ENCODE measurements around the gene POLR1G.

The POLR1G gene

DNA sequence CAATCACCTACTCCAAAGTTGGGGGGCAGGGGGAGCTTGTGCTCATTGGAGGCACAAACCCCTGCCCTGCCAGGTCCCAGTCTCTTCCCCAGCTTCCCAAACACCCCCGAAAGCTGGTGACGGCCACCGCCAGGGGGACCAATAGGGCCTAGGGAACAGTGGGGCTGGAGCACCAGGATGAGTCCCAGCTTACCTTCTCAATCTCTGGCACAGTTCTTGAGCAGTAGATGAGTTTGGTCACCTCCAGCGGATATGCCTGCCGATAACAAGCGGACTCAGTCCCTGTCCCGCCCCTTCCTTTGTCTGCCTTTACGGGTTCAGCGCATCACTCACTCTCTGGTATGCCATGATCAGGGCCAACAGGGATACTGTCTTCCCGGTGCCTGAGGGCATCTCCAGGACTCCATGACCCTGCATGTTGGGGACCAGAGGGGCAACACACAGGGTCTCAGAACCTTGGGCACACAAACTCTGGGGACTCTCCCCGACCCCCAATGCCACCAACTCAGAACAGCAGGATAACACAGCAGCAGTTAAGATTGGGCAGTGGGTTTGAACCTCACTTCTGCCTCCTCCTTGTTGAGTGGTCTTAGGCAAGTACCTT lies 37.6 kb upstream of the POLR1G start:
- Histone ChIP-seq H3K9me2 (replicated peaks; ENCODE audit: insufficient read depth, low read length) (no peaks in the 10 kb centered on the region), H3K9ac (ENCODE audit: low read length) (no peak overlapping the region), H3K4me3 (ENCODE audit: low read length) (no peak overlapping the region), H3K4me1 (ENCODE audit: low read length) (no peaks in the 10 kb centered on the region), H2AFZ (ENCODE audit: low read length) (no peak overlapping the region), H3K79me2 (ENCODE audit: low read length) (no peaks in the 10 kb centered on the region), H3F3A (ENCODE audit: insufficient read depth, low read length) (peaks cover 11% of the 10 kb centered on the region; the same call in 1 of the 2 replicates), H3K27me3 (replicated peaks; ENCODE audit: insufficient read depth, low read length) (no peaks in the 10 kb centered on the region), H3K4me2 (ENCODE audit: low read depth, low read length) (no peak overlapping the region), H3K27ac (ENCODE audit: low read length) (no peak overlapping the region), H4K20me1 (ENCODE audit: insufficient read depth, low read length) (no peaks in the 10 kb centered on the region), H3K9me3 (replicated peaks; ENCODE audit: insufficient read depth, low read length) (no peaks in the 10 kb centered on the region), H3K36me3 (replicated peaks; ENCODE audit: insufficient read depth, low read length) (no peaks in the 10 kb centered on the region)
- TF ChIP-seq EZH2phosphoT487 (IDR thresholded peaks at IDR 0.05; ENCODE audit: low read length) (no peak), EZH2 (optimal IDR thresholded peaks at IDR 0.05; ENCODE audit: low read depth, low read length) (no peak)
- TF ChIP-seq, protein P1, sequence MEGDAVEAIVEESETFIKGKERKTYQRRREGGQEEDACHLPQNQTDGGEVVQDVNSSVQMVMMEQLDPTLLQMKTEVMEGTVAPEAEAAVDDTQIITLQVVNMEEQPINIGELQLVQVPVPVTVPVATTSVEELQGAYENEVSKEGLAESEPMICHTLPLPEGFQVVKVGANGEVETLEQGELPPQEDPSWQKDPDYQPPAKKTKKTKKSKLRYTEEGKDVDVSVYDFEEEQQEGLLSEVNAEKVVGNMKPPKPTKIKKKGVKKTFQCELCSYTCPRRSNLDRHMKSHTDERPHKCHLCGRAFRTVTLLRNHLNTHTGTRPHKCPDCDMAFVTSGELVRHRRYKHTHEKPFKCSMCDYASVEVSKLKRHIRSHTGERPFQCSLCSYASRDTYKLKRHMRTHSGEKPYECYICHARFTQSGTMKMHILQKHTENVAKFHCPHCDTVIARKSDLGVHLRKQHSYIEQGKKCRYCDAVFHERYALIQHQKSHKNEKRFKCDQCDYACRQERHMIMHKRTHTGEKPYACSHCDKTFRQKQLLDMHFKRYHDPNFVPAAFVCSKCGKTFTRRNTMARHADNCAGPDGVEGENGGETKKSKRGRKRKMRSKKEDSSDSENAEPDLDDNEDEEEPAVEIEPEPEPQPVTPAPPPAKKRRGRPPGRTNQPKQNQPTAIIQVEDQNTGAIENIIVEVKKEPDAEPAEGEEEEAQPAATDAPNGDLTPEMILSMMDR (IDR thresholded peaks at IDR 0.05; ENCODE audit: low read length), result no peak
- no peak for DNase-seq

DNA sequence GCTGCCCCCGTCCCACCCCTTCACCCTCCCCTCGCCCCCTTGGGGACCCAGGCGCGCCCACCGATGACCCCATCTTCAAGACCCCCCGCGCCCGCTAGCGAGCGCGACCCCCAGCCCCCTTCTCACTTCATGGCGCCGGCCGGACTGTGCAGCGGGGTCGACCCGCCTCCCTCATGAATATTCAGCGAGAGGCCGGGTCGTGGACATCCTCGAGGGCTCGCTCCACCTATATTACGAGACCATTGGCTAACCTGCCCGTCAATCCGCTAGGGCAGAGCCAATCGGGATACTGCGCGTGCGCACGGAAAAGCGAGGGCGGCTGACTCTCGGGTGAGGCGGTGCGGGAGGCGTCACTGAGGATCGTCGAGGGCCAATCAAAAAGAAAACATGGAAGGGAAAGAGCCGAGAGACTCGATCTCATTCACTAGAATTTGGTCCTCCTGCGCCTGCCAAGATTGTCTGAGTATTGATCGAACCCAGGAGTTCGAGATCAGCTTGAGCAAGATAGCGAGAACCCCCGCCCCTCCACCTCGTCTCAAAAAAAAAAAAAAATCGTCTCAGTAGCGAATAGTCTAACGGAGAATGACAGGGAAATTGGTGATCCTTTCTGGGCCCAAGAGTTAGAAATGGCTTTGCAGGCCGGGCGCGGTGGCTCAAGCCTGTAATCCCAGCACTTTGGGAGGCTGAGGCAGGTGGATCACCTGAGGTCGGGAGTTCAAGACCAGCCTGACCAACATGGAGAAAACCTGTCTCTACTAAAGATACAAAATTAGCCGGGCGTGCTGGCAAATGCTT lies 35.8 kb upstream of the POLR1G start, which contains the start of gene ERCC2:
TSS of gene ERCC2 (minus strand) at position 164 of the 795 bp plus-strand sequence. CDS start at position 131, 33 bp downstream.
- H3K4me1 ChIP-seq (ENCODE audit: low read length), result no peaks in the 10 kb centered on the region
- H3K4me2 ChIP-seq (ENCODE audit: low read depth, low read length), result peak within 1 kb of the TSS; percentile 95
- H4K20me1 ChIP-seq (ENCODE audit: insufficient read depth, low read length), result no peaks in the 10 kb centered on the region
- peak within 1 kb of the TSS; percentile 74 for H3K27ac ChIP-seq (ENCODE audit: low read length)
- DNase-seq, result peak; percentile 99
- no peaks in the 10 kb centered on the region for H3K36me3 ChIP-seq (replicated peaks; ENCODE audit: insufficient read depth, low read length)
- peaks cover 11% of the 10 kb centered on the region; the same call in 1 of the 2 replicates for H3F3A ChIP-seq (ENCODE audit: insufficient read depth, low read length)
- no peaks in the 10 kb centered on the region for H3K9me2 ChIP-seq (replicated peaks; ENCODE audit: insufficient read depth, low read length)
- H3K9ac ChIP-seq (ENCODE audit: low read length), result peak within 1 kb of the TSS; percentile 53; the same call in 1 of the 2 replicates
- peak within 1 kb of the TSS; percentile 91 for H2AFZ ChIP-seq (ENCODE audit: low read length)
- no peak for TF ChIP-seq EZH2 (optimal IDR thresholded peaks at IDR 0.05; ENCODE audit: low read depth, low read length)
- no peak for TF ChIP-seq EZH2phosphoT487 (IDR thresholded peaks at IDR 0.05; ENCODE audit: low read length)
- TF ChIP-seq, protein P1 (IDR thresholded peaks at IDR 0.05; ENCODE audit: low read length), result no peak
- H3K4me3 ChIP-seq (ENCODE audit: low read length), result peak within 1 kb of the TSS; percentile 84
- H3K79me2 ChIP-seq (ENCODE audit: low read length), result no peaks in the 10 kb centered on the region
- H3K27me3 ChIP-seq (replicated peaks; ENCODE audit: insufficient read depth, low read length), result no peaks in the 10 kb centered on the region
- H3K9me3 ChIP-seq (replicated peaks; ENCODE audit: insufficient read depth, low read length), result no peaks in the 10 kb centered on the region

DNA sequence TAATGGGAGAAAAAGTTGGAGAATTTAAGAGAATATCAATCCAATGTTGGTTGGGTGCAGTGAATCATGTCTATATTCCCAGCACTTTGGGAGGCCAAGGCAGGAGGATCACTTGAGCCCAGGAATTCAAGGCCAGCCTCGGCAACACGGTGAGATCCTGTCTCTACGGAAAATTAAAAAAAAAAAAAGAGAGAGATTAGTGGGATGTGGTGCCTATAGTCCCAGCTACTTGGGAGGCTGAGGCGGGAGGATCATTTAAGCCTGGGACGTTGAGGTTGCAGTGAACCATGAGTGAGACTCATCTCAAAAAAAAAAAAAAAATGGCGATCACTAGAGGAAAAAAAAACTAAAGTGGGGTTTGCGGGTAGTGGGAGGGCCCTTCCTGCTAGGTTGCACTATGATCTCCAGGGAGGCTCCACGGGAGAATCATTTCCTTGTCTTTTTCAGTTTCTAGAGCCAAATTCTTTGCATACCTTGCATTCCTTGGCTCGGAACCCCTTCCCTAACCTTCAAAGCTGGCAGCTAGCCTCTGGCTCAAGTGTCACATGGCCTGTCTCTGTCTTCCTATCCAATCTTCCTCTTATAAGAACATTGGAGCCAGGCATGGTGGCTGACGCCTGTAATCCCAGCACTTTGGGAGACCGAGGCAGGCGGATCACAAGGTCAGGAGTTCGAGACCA lies 30.3 kb upstream of the POLR1G start:
- Histone ChIP-seq H3F3A (ENCODE audit: insufficient read depth, low read length) (peaks cover 6% of the 10 kb centered on the region; the same call in 1 of the 2 replicates), H3K36me3 (replicated peaks; ENCODE audit: insufficient read depth, low read length) (no peaks in the 10 kb centered on the region), H2AFZ (ENCODE audit: low read length) (no peak overlapping the region), H4K20me1 (ENCODE audit: insufficient read depth, low read length) (no peaks in the 10 kb centered on the region), H3K79me2 (ENCODE audit: low read length) (no peaks in the 10 kb centered on the region), H3K27ac (ENCODE audit: low read length) (no peak overlapping the region), H3K4me2 (ENCODE audit: low read depth, low read length) (no peak overlapping the region), H3K4me1 (ENCODE audit: low read length) (no peaks in the 10 kb centered on the region), H3K9me2 (replicated peaks; ENCODE audit: insufficient read depth, low read length) (no peaks in the 10 kb centered on the region), H3K9ac (ENCODE audit: low read length) (no peak overlapping the region), H3K27me3 (replicated peaks; ENCODE audit: insufficient read depth, low read length) (no peaks in the 10 kb centered on the region), H3K9me3 (replicated peaks; ENCODE audit: insufficient read depth, low read length) (no peaks in the 10 kb centered on the region), H3K4me3 (ENCODE audit: low read length) (no peak overlapping the region)
- no peak for DNase-seq
- no peak for TF ChIP-seq EZH2 (optimal IDR thresholded peaks at IDR 0.05; ENCODE audit: low read depth, low read length)
- no peak for TF ChIP-seq EZH2phosphoT487 (IDR thresholded peaks at IDR 0.05; ENCODE audit: low read length)
- TF ChIP-seq, protein P1 (IDR thresholded peaks at IDR 0.05; ENCODE audit: low read length), result no peak
